Mesothelial cell of epicardium (in vitro differentiated cells): Measurements from ENCODE around the gene YWHAQ. TPM values are rescaled to one million over a fixed set of nuclear protein-coding genes. Genes with fewer than 3 reads are reported as not detected.

Source experiments
- DNase-seq, 2 experiments: peaks; one replicate each; pipeline ENCODE4 v3.0.0; 2021; ENCODE audit warnings: low spot score in 2 of 2; ENCODE audit not compliant: unreplicated experiment in 2 of 2
- H3K27ac Mint-ChIP-seq: 2 replicates; pipeline ENCODE4 v1.8.0; 2021; ENCODE audit warnings: mixed read lengths
- H3K27me3 Mint-ChIP-seq: 2 replicates; pipeline ENCODE4 v1.8.0; 2021; ENCODE audit warnings: low read depth, mixed read lengths
- H3K36me3 Mint-ChIP-seq: 2 replicates; pipeline ENCODE4 v1.8.0; 2021; ENCODE audit warnings: mixed read lengths
- H3K4me1 Mint-ChIP-seq: 2 replicates; pipeline ENCODE4 v1.8.0; 2021; ENCODE audit warnings: mixed read lengths
- H3K4me3 Mint-ChIP-seq: 2 replicates; pipeline ENCODE4 v1.8.0; 2021; ENCODE audit warnings: mild to moderate bottlenecking, moderate library complexity, mixed read lengths
- H3K9me3 Mint-ChIP-seq: 2 replicates; pipeline ENCODE4 v1.8.0; 2021; ENCODE audit warnings: mixed read lengths
- CTCF ChIP-seq: fragments of 200-600 bp; sonication (generic); IDR thresholded peaks from one replicate; pipeline ENCODE4 v1.5.0; 2021; ENCODE audit warnings: antibody characterized with exemption; ENCODE audit not compliant: unreplicated experiment
- total RNA-seq: library from RNA; stranded (reverse); gene quantifications from 3 replicates; pipeline ENCODE4 v1.2.1, GENCODE V29; 2021

YWHAQ gene
- total RNA-seq, 1 donor from 2014 or later = 248 TPM

- no peak overlapping the region for H3K4me3 Mint-ChIP-seq
- H3K36me3 Mint-ChIP-seq = no peaks in the 10 kb centered on the region
- peaks cover 3% of the 10 kb centered on the region for H3K27me3 Mint-ChIP-seq
- no peak overlapping the region for H3K27ac Mint-ChIP-seq
- no peak for DNase-seq
- no peak for TF ChIP-seq CTCF
- H3K4me1 Mint-ChIP-seq = peaks cover 8% of the 10 kb centered on the region
- no peaks in the 10 kb centered on the region for H3K9me3 Mint-ChIP-seq
Measured at GRCh38 chr2:9654452-9655100, 23.8 kb upstream of the YWHAQ start.

GRCh38 chr2:9653485-9654271 is 22.9 kb upstream of the YWHAQ start:
- no peak for DNase-seq
- H3K9me3 Mint-ChIP-seq = no peaks in the 10 kb centered on the region
- peaks cover 3% of the 10 kb centered on the region for H3K27me3 Mint-ChIP-seq
- no peak overlapping the region for H3K27ac Mint-ChIP-seq
- no peaks in the 10 kb centered on the region for H3K36me3 Mint-ChIP-seq
- H3K4me3 Mint-ChIP-seq = no peak overlapping the region
- H3K4me1 Mint-ChIP-seq = peaks cover 8% of the 10 kb centered on the region
- no peak for TF ChIP-seq CTCF

- H3K36me3 Mint-ChIP-seq = no peaks in the 10 kb centered on the region
- DNase-seq = no peak
Measured at GRCh38 chr2:9652898-9653479, 22.2 kb upstream of the YWHAQ start.

DNA sequence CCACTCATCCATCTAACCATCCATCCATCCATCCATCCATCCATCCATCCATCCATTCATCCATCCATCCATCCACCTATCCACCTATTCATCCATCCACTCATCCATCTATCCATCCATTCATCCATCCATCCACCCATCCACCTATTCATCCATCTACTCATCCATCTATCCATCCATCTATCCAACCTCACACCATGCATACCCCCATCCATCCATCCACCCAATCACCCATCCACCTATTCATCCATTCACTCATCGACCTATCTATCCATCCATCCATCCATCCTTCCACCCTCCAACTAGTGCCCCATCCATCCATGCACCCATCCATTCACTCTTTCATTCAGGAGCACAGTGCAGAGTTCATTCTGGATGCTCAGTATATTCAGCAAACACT is 21.5 kb upstream of the YWHAQ start:
- Mint-ChIP-seq H3K27ac (no peak overlapping the region), H3K27me3 (peaks cover 3% of the 10 kb centered on the region), H3K4me3 (no peak overlapping the region), H3K9me3 (no peaks in the 10 kb centered on the region), H3K4me1 (peaks cover 8% of the 10 kb centered on the region), H3K36me3 (no peaks in the 10 kb centered on the region)
- no peak for DNase-seq
- no peak for TF ChIP-seq CTCF

More at GRCh38 chr2:9652898-9653479, 22.2 kb upstream of the YWHAQ start:
- no peak overlapping the region for H3K27ac Mint-ChIP-seq
- H3K9me3 Mint-ChIP-seq = no peaks in the 10 kb centered on the region
- H3K4me3 Mint-ChIP-seq = no peak overlapping the region
- no peak for TF ChIP-seq CTCF
- H3K27me3 Mint-ChIP-seq = peaks cover 3% of the 10 kb centered on the region
- H3K4me1 Mint-ChIP-seq = peaks cover 8% of the 10 kb centered on the region

DNA sequence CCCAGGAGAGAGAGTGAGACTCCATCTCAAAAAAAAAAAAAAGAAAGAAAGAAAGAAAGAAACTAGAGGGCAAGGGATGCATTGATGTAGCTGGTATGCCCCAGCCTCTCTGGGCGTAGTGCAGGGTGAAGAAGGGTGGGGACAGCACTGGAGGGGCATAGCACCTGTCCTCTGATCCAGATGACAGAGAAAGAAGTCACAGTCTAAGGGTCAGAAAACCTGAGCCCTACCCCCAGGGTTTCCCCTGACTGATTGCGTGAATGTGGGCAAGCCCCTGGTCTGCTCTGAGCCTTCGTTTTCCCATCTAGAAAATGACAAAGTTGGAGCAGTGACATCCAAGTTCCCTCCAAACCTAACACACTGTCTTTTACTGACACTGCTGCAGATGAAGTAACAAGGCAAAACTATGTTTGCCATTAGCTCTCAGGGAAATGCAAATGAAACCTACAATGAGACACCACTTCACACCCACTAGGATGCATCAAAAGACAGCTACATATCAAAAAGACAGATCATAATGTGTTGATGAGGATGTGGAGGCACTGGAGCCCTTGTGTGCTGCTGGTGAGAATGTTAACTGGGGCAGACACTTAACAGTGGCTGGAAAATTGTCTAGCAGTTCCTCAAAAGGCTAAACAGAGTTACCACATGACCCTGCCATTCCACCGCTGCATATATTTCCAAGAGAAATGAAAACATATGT is 19.5 kb upstream of the YWHAQ start:
- Mint-ChIP-seq H3K4me3 (no peak overlapping the region), H3K4me1 (peaks cover 8% of the 10 kb centered on the region), H3K27me3 (peaks cover 3% of the 10 kb centered on the region), H3K9me3 (no peaks in the 10 kb centered on the region), H3K27ac (no peak overlapping the region), H3K36me3 (no peaks in the 10 kb centered on the region)
- no peak for TF ChIP-seq CTCF
- no peak for DNase-seq
